Neuronal stem cell (in vitro differentiated cells): ENCODE data around the gene VAC14.
A peak's percentile ranks its signal among the peaks of the same experiment; 100 is the strongest.

ENCODE experiments used
- DNase-seq: peaks from one replicate; pipeline ENCODE4 v3.0.0-alpha.2; 2013; ENCODE audit warnings: low spot score
- H2AFZ ChIP-seq: one replicate; pipeline ENCODE4 v1.6.1; 2013; ENCODE audit warnings: mild to moderate bottlenecking, low read length, inconsistent platforms
- H2AK5ac ChIP-seq: 2 replicates; pipeline ENCODE4 v1.6.1; 2013; ENCODE audit warnings: low read depth, mild to moderate bottlenecking, inconsistent platforms, low read length, moderate library complexity, mixed read lengths
- H2BK120ac ChIP-seq: 2 replicates; pipeline ENCODE4 v1.6.1; 2013; ENCODE audit warnings: low read depth, mild to moderate bottlenecking, inconsistent platforms, low read length, moderate library complexity, mixed read lengths
- H2BK12ac ChIP-seq: one replicate; pipeline ENCODE4 v1.6.1; 2013; ENCODE audit warnings: low read length, inconsistent platforms
- H2BK15ac ChIP-seq: 2 replicates; pipeline ENCODE4 v1.6.1; 2013; ENCODE audit warnings: mild to moderate bottlenecking, low read length, inconsistent platforms, mixed read lengths
- H2BK5ac ChIP-seq: one replicate; pipeline ENCODE4 v1.6.1; 2013; ENCODE audit warnings: inconsistent platforms, mild to moderate bottlenecking, low read length, moderate library complexity
- H3K14ac ChIP-seq: one replicate; pipeline ENCODE4 v1.6.1; 2013; ENCODE audit warnings: low read length, inconsistent platforms
- H3K18ac ChIP-seq: 2 replicates; pipeline ENCODE4 v1.6.1; 2013; ENCODE audit warnings: low read length, inconsistent platforms
- H3K23ac ChIP-seq: 2 replicates; pipeline ENCODE4 v1.6.1; 2013; ENCODE audit warnings: low read depth, mild to moderate bottlenecking, mixed read lengths, low read length, inconsistent platforms; ENCODE audit not compliant: poor library complexity
- H3K27ac ChIP-seq: replicated peaks from 3 replicates; pipeline ENCODE4 v1.5.1; 2013; ENCODE audit warnings: low read length, inconsistent platforms
- H3K27me3 ChIP-seq, 3 experiments: 2 replicates each; pipeline ENCODE4 v1.6.1; 2013; ENCODE audit warnings: low read length in 3 of 3, mild to moderate bottlenecking in 2 of 3, inconsistent platforms in 1 of 3, low read depth in 1 of 3, mixed read lengths in 1 of 3, moderate library complexity in 1 of 3; ENCODE audit not compliant: control insufficient read depth in 3 of 3, insufficient read depth in 3 of 3
- H3K36me3 ChIP-seq, 2 donors: replicated peaks in 1 of 2; 2 replicates each; pipeline ENCODE4 v1.6.1; 2013; ENCODE audit warnings: low read length in 2 of 2; ENCODE audit not compliant: control insufficient read depth in 2 of 2, insufficient read depth in 2 of 2
- H3K4ac ChIP-seq: 2 replicates; pipeline ENCODE4 v1.6.1; 2013; ENCODE audit warnings: inconsistent platforms, mild to moderate bottlenecking, low read length, moderate library complexity
- H3K4me1 ChIP-seq, 2 donors: 1 replicate in 1 of 2; 2 replicates in 1 of 2; pipeline ENCODE4 v1.6.1; 2013; ENCODE audit warnings: low read length in 2 of 2, low read depth in 1 of 2; ENCODE audit not compliant: control insufficient read depth in 2 of 2, insufficient read depth in 1 of 2
- H3K4me2 ChIP-seq: one replicate; pipeline ENCODE4 v1.6.1; 2013; ENCODE audit warnings: mild to moderate bottlenecking, low read length, inconsistent platforms; ENCODE audit not compliant: insufficient read depth, poor library complexity, severe bottlenecking
- H3K4me3 ChIP-seq, 2 donors: 2 replicates each; pipeline ENCODE4 v1.5.1; 2013; ENCODE audit warnings: low read length in 2 of 2, mild to moderate bottlenecking in 2 of 2, inconsistent platforms in 1 of 2, moderate library complexity in 1 of 2
- H3K79me1 ChIP-seq: one replicate; pipeline ENCODE4 v1.6.1; 2013; ENCODE audit warnings: low read depth, mild to moderate bottlenecking, inconsistent platforms, low read length, moderate library complexity
- H3K9ac ChIP-seq: one replicate; pipeline ENCODE4 v1.6.1; 2013; ENCODE audit warnings: mild to moderate bottlenecking, low read depth, low read length, inconsistent platforms; ENCODE audit not compliant: poor library complexity
- H3K9me3 ChIP-seq, 2 donors: replicated peaks in 1 of 2; 2 replicates each; pipeline versions ENCODE3 to v1.6.1; 2013; ENCODE audit warnings: low read length in 2 of 2, mild to moderate bottlenecking in 2 of 2, inconsistent platforms in 1 of 2, low read depth in 1 of 2, mixed read lengths in 1 of 2, moderate library complexity in 1 of 2; ENCODE audit not compliant: control insufficient read depth in 2 of 2, insufficient read depth in 1 of 2
- H4K8ac ChIP-seq: one replicate; pipeline ENCODE4 v1.6.1; 2013; ENCODE audit warnings: low read depth, mild to moderate bottlenecking, inconsistent platforms, low read length, moderate library complexity
- H4K91ac ChIP-seq: one replicate; pipeline ENCODE4 v1.6.1; 2013; ENCODE audit warnings: low read length, low read depth, mild to moderate bottlenecking, inconsistent platforms; ENCODE audit not compliant: poor library complexity
- WGBS, 2 donors: extraction: QIAGEN DNeasy Blood & Tissue Kit; methylation state at CpG; one replicate each; pipeline ENCODE4 v1.1.7; 2013; ENCODE audit warnings: missing lambda C conversion rate in 2 of 2, mixed read lengths in 1 of 2; ENCODE audit not compliant: insufficient read length in 2 of 2, insufficient replicate concordance in 1 of 2; ENCODE audit errors: extremely low coverage in 2 of 2; 5-methylcytosine and 5-hydroxymethylcytosine counted together

The VAC14 gene

GRCh38 chr16:70694088-70694867 lies 106.7 kb downstream of the VAC14 start:
- peaks cover 40 to 42% of the 10 kb centered on the region in 2 donors for H3K4me1 ChIP-seq
- no peak for DNase-seq

GRCh38 chr16:70692873-70693671 lies 107.9 kb downstream of the VAC14 start:
- peak overlapping the region; percentile 93 for H4K91ac ChIP-seq
- H3K27me3 ChIP-seq, result no peaks in the 10 kb centered on the region
- peak overlapping the region; percentile 76 for H3K23ac ChIP-seq
- H2BK15ac ChIP-seq, result peak overlapping the region; percentile 60
- DNase-seq, result no peak
- H4K8ac ChIP-seq, result no peak overlapping the region
- no CpG with 5 or more reads among the region's 29 CpGs for WGBS, 2 donors
- peak overlapping the region; percentile 90 for H3K4ac ChIP-seq
- peak overlapping the region; percentile 41 for H3K14ac ChIP-seq
- H2BK12ac ChIP-seq, result peak overlapping the region; percentile 96
- no peak overlapping the region for H3K4me3 ChIP-seq
- H2AFZ ChIP-seq, result peak overlapping the region; percentile 11
- H3K4me2 ChIP-seq, result no peak overlapping the region
- H3K79me1 ChIP-seq, result peaks cover 4% of the 10 kb centered on the region
- no peak overlapping the region for H3K9ac ChIP-seq
- H3K36me3 ChIP-seq, result peaks cover 3% of the 10 kb centered on the region in 2 donors
- peaks cover 46% of the 10 kb centered on the region in 2 donors for H3K4me1 ChIP-seq
- peak overlapping the region; percentile 96 for H3K18ac ChIP-seq
- H2BK120ac ChIP-seq, result peak overlapping the region; percentile 41
- H2AK5ac ChIP-seq, result peak overlapping the region; percentile 99
- H3K27ac ChIP-seq, result peak overlapping the region; percentile 3
- peaks cover 0 to 2% of the 10 kb centered on the region in 2 donors for H3K9me3 ChIP-seq
- H2BK5ac ChIP-seq, result peak overlapping the region; percentile 54

More at GRCh38 chr16:70694088-70694867, 106.7 kb downstream of the VAC14 start:
- Histone ChIP-seq H2AK5ac (peak overlapping the region; percentile 99), H3K27ac (peak overlapping the region; percentile 3), H3K79me1 (peaks cover 4% of the 10 kb centered on the region), H3K36me3 (peaks cover 0 to 12% of the 10 kb centered on the region in 2 donors), H2BK12ac (peak overlapping the region; percentile 25), H2AFZ (no peak overlapping the region), H3K4ac (peak overlapping the region; percentile 2), H3K9me3 (peaks cover 0 to 7% of the 10 kb centered on the region in 2 donors), H3K18ac (peak overlapping the region; percentile 89), H4K8ac (no peak overlapping the region), H4K91ac (no peak overlapping the region), H3K23ac (no peak overlapping the region), H2BK5ac (peak overlapping the region; percentile 54), H3K4me2 (no peak overlapping the region), H3K9ac (peak overlapping the region; percentile 1), H2BK15ac (peak overlapping the region; percentile 60), H3K27me3 (no peaks in the 10 kb centered on the region), H3K14ac (peak overlapping the region; percentile 5), H2BK120ac (peak overlapping the region; percentile 40), H3K4me3 (no peak overlapping the region)
- WGBS, 2 donors, result no CpG with 5 or more reads among the region's 17 CpGs

GRCh38 chr16:70692130-70692872 lies 108.7 kb downstream of the VAC14 start:
- no CpG with 5 or more reads among the region's 14 CpGs for WGBS, 2 donors

More at GRCh38 chr16:70692130-70692872, 108.7 kb downstream of the VAC14 start:
- Histone ChIP-seq H3K23ac (peak overlapping the region; percentile 76), H3K14ac (peak overlapping the region; percentile 31), H3K4me1 (peaks cover 51 to 53% of the 10 kb centered on the region in 2 donors), H3K27ac (no peak overlapping the region), H3K18ac (peak overlapping the region; percentile 96), H3K4me3 (no peak overlapping the region), H2BK5ac (peak overlapping the region; percentile 54), H3K36me3 (peaks cover 0 to 3% of the 10 kb centered on the region in 2 donors), H2BK15ac (peak overlapping the region; percentile 60), H3K9me3 (peaks cover 0 to 2% of the 10 kb centered on the region in 2 donors), H2AFZ (peak overlapping the region; percentile 11), H3K9ac (no peak overlapping the region), H2BK12ac (peak overlapping the region; percentile 96), H3K4ac (peak overlapping the region; percentile 81), H4K8ac (no peak overlapping the region), H3K27me3 (no peaks in the 10 kb centered on the region), H2BK120ac (peak overlapping the region; percentile 41), H3K4me2 (no peak overlapping the region), H2AK5ac (peak overlapping the region; percentile 99), H3K79me1 (peaks cover 4% of the 10 kb centered on the region), H4K91ac (peak overlapping the region; percentile 93)
- DNase-seq, result no peak
